ENCODE results near the gene P2RY13.

Gene P2RY13

DNA sequence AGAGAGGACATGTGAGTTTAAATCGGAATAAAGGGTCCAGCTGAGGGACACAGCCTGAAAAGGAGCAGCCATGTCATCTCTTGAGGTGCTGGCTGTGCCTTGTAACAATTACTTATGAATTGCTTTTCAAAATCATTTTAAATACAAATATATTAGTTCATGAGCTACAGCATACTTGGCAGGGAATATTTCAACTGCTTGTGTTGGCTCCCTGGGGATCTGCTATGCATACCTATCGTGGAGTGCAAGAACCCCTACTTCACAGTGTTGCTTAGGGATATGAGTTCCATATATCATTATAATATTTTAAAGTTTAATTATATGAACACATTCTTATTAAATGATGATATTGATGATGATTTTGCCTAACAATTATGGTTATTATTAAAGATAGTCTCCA lies 31.9 kb downstream of the P2RY13 start:
- Histone ChIP-seq H3K27ac (no peak overlapping the region), H3K4me3 (no peak overlapping the region)
- TF ChIP-seq, protein P1, sequence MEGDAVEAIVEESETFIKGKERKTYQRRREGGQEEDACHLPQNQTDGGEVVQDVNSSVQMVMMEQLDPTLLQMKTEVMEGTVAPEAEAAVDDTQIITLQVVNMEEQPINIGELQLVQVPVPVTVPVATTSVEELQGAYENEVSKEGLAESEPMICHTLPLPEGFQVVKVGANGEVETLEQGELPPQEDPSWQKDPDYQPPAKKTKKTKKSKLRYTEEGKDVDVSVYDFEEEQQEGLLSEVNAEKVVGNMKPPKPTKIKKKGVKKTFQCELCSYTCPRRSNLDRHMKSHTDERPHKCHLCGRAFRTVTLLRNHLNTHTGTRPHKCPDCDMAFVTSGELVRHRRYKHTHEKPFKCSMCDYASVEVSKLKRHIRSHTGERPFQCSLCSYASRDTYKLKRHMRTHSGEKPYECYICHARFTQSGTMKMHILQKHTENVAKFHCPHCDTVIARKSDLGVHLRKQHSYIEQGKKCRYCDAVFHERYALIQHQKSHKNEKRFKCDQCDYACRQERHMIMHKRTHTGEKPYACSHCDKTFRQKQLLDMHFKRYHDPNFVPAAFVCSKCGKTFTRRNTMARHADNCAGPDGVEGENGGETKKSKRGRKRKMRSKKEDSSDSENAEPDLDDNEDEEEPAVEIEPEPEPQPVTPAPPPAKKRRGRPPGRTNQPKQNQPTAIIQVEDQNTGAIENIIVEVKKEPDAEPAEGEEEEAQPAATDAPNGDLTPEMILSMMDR (IDR thresholded peaks at IDR 0.05), result no peak
- DNase-seq (ENCODE audit: low spot score), result no peak

DNA sequence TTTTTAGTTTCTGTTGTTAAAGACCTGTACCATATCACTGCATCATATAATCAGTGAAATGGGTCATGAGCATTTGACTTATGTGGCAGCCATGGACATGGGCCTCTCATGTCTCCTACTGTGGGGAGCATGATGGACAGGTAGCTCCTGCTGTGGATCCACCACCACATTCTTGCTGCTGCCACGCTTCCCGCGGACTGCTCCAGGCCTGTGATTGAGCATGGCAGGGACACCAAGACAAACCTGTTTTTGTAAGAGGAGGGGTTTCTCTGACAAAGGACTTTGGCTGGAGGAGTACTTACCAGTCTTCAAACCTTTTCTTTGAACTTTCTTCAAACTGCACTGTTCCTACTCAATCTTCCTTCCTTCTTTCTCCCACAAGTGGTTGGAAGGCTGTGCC lies 33.1 kb downstream of the P2RY13 start:
- Histone ChIP-seq H3K27ac (no peak overlapping the region), H3K4me3 (no peak overlapping the region)
- no peak for DNase-seq (ENCODE audit: low spot score)
- TF ChIP-seq, protein P1 (IDR thresholded peaks at IDR 0.05), result no peak

DNA sequence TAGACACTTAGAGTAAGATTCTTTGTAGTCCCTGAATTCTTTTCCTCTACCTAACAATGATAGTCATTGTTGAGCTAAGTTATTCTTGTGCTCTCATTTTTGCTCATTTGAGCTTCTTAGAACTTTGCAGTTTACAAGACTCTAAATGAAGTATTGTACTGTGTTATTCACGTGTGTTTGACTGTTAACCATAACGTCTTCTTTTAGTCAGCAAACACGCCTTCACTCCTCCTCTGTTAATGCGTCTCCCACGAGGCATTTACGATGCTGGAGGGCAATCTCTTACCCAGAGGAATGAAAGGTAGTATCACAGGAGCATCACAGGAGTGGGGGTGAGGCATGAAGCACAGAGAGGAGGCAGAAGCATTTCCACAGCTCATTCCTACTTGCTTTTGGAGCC lies 36.2 kb downstream of the P2RY13 start:
- Histone ChIP-seq H3K4me3 (no peak overlapping the region), H3K27ac (no peak overlapping the region)
- no peak for DNase-seq (ENCODE audit: low spot score)
- TF ChIP-seq, protein P1 (IDR thresholded peaks at IDR 0.05), result no peak

DNA sequence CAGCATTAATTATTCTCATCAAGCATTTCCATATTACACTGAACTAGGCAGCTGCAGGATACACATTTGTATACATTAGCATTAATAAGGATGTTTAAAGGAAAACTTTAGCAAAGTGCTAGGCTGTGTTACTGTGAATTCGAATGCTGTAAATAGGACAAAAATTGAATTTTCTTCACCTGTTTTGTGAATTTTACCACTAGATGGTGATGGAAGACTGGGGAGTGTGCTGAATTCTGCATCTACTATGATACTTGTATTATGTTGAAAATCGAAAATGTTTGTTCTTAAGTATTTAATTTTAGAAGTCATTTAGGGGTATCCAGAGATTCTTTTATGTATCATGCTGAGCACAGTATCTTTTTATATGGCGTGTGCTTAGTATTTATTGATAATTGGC lies 38.7 kb downstream of the P2RY13 start:
- TF ChIP-seq, protein P1 (IDR thresholded peaks at IDR 0.05), result no peak
- no peak for DNase-seq (ENCODE audit: low spot score)
- Histone ChIP-seq H3K27ac (no peak overlapping the region), H3K4me3 (no peak overlapping the region)

DNA sequence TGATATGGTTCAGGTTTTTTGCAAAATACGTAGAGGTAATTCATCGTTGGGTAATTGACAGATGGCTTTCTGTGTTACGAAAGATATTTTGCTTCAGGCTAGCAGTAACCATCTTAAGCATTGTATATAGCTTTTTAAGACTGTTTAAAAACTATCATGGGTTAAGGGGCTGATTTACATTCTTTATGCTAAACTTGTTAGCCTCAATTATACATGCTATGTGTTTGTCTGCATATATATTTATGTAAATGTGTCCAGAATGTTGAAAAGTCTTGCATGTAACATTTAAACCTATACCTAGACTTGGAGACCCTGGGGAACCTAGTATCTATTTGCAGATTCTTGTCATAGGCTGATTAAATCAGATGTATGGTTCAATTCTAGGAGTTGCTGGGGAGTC lies 39.9 kb downstream of the P2RY13 start:
- DNase-seq (ENCODE audit: low spot score), result no peak
- TF ChIP-seq, protein P1 (IDR thresholded peaks at IDR 0.05), result no peak
- no peak overlapping the region for H3K4me3 ChIP-seq
- H3K27ac ChIP-seq, result no peak overlapping the region

DNA sequence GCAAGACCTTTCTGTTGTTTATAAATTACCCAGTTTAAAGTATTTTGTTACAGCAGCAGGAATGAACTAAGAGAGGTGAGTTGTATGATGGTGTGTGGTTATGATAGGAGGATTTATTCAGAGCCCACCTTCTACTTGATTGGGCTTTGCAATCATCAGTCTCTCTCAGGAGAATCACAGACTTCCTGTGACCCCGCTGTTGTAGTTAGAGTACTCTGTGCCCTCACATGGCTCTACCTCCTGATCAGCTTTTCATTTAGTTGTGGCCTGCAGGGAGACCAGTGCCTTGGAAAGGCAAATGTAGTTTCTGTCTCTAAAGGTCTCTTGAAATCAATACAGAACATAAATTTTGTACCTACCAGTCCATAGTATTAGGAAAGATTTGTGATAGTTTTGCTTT lies 43.4 kb downstream of the P2RY13 start:
- TF ChIP-seq, protein P1 (IDR thresholded peaks at IDR 0.05), result no peak
- Histone ChIP-seq H3K27ac (no peak overlapping the region), H3K4me3 (no peak overlapping the region)
- no peak for DNase-seq (ENCODE audit: low spot score)

DNA sequence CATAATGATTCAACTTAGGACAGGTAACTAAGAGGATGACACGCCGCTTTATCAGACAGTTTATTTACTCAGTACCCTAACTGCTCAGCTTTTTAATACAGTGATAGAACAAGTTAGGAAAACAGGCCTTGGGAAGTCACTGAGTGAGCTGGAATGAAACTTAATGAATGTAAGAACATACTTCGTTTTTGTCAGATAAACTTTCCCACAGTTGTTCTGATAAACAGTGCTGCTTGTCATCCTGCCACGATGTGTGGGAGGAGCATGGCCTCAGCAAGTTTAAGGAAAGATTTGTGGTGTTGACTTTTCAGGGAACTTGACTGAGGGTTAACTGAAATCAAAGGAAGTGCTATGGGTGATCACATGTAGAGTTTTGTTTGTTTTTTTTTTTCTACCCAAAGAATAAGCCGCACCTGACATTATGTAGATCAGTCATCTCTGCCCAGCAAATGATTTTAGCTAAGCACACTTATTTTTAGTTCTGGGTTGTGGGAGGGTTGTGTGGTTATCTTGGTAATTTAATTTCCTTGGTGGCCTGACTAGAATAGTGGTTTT lies 45.4 kb downstream of the P2RY13 start:
- Histone ChIP-seq H3K27ac (no peak overlapping the region), H3K4me3 (no peak overlapping the region)
- DNase-seq (ENCODE audit: low spot score), result no peak
- TF ChIP-seq, protein P1 (IDR thresholded peaks at IDR 0.05), result no peak

Measured in coronary artery (tissue), 2 donors.